HepG2 (cell line): ENCODE measurements around the gene GJB1. TPM values are rescaled to one million over a fixed set of nuclear protein-coding genes. Genes with fewer than 3 reads are reported as not detected.

ENCODE experiments used
- ATAC-seq: fragments of 200-7000 bp; cut with Tn5 transposase; 3 replicates; pipeline ENCODE4 v1.9.1; 2020; ENCODE audit warnings: mild to moderate bottlenecking, moderate library complexity
- BruUV-seq: library from RNA; stranded (reverse); fragments of 400-500 nt; replicated peaks from 2 replicates; lab custom pipeline; 2021; lab: Mats Ljungman, UMichigan
- CTCF ChIA-PET: fragments of 300-600 bp; formaldehyde crosslinking; extraction: SDS; loops from one replicate; lab custom pipeline; 2021; ENCODE audit warnings: low total read pairs, inconsistent platforms, low intra/inter-chr PET ratio; lab: Yijun Ruan, JAX
- POLR2A ChIA-PET: fragments of 350-600 bp; sonication (Branson Sonifier 250); formaldehyde crosslinking; loops from one replicate; lab custom pipeline; 2020; ENCODE audit warnings: antibody characterized with exemption, inconsistent platforms; lab: Yijun Ruan, JAX
- DNase-seq: peaks from one replicate; pipeline ENCODE4 v3.0.0-alpha.2; 2015; ENCODE audit warnings: low spot score
- FAIRE-seq: peaks from 3 replicates; lab custom pipeline; 2011; peaks lifted over from hg19 to GRCh38; lab: Jason Lieb, UNC
- H2AFZ ChIP-seq: one replicate; pipeline ENCODE4 v1.6.1; 2011; ENCODE audit warnings: low read length, inconsistent platforms
- H3K27ac ChIP-seq: fragments of 300-600 bp; 3 replicates; pipeline ENCODE4 v1.8.0; 2011; ENCODE audit warnings: mixed run types, mild to moderate bottlenecking, mixed read lengths, low read length, inconsistent platforms; ENCODE audit not compliant: insufficient read depth; ENCODE audit errors: extremely low read length
- H3K27me3 ChIP-seq, 2 experiments: fragments of 200-600 bp in 1 of 2; 2 replicates in 1 of 2; 3 replicates in 1 of 2; pipeline versions ENCODE4 v1.6.0 to v1.8.0; 2011; ENCODE audit warnings: low read length in 2 of 2, mild to moderate bottlenecking in 2 of 2, moderate library complexity in 2 of 2, inconsistent platforms in 1 of 2; ENCODE audit not compliant: insufficient read depth in 2 of 2, control insufficient read depth in 1 of 2
- H3K36me3 ChIP-seq, 2 experiments: fragments of 200-600 bp in 1 of 2; replicated peaks in 1 of 2; 2 replicates in 1 of 2; 3 replicates in 1 of 2; pipeline versions ENCODE4 v1.5.1 to v1.8.0; 2011; ENCODE audit warnings: low read length in 2 of 2, inconsistent platforms in 1 of 2; ENCODE audit not compliant: insufficient read depth in 2 of 2, control insufficient read depth in 1 of 2
- H3K4me1 ChIP-seq: 2 replicates; pipeline ENCODE4 v1.5.1; 2012; ENCODE audit warnings: low read length, inconsistent platforms; ENCODE audit not compliant: insufficient read depth
- H3K4me2 ChIP-seq: 2 replicates; pipeline ENCODE4 v1.6.0; 2011; ENCODE audit warnings: low read depth, low read length, inconsistent platforms
- H3K4me3 ChIP-seq, 3 experiments: fragments of 200-600 bp in 1 of 3; sonication (generic), shearing (Covaris generic) in 1 of 3; replicated peaks in 1 of 3; 2 replicates each; pipeline ENCODE4 v1.5.1; 2011 to 2016; ENCODE audit warnings: low read length in 3 of 3, inconsistent platforms in 2 of 3, low read depth in 2 of 3, mild to moderate bottlenecking in 2 of 3, control low read depth in 1 of 3, mixed read lengths in 1 of 3; ENCODE audit not compliant: insufficient read depth in 1 of 3
- H3K79me2 ChIP-seq: one replicate; pipeline ENCODE4 v1.6.1; 2011; ENCODE audit warnings: low read length, inconsistent platforms; ENCODE audit not compliant: insufficient read depth
- H3K9ac ChIP-seq: 2 replicates; pipeline ENCODE4 v1.6.0; 2011; ENCODE audit warnings: mild to moderate bottlenecking, low read depth, low read length, inconsistent platforms; ENCODE audit not compliant: insufficient read depth
- H3K9me3 ChIP-seq: 2 replicates; pipeline ENCODE4 v1.5.1; 2012; ENCODE audit warnings: mild to moderate bottlenecking, low read length
- H4K20me1 ChIP-seq: 2 replicates; pipeline ENCODE4 v1.6.0; 2011; ENCODE audit warnings: inconsistent platforms, mild to moderate bottlenecking, low read length, moderate library complexity; ENCODE audit not compliant: insufficient read depth
- ELK4 ChIP-seq: sonication (generic); formaldehyde crosslinking; IDR thresholded peaks from 2 replicates; pipeline ENCODE4 v1.9.0; 2021; ENCODE audit warnings: missing genetic modification reagents, borderline replicate concordance
- FOXP1 ChIP-seq, 2 experiments: fragments of 450-650 bp in 1 of 2; IDR thresholded peaks; 2 replicates each; pipeline ENCODE4 v1.6.1; 2017 to 2018; ENCODE audit warnings: antibody characterized with exemption in 1 of 2
- HNRNPL ChIP-seq: fragments of 200-400 bp; formaldehyde crosslinking; IDR thresholded peaks from 2 replicates; pipeline ENCODE4 v1.6.1; 2017; ENCODE audit warnings: mild to moderate bottlenecking, low read depth, low read length
- MAZ ChIP-seq, 2 experiments: sonication (generic) in 1 of 2; formaldehyde crosslinking in 1 of 2; IDR thresholded peaks; 2 replicates each; pipeline versions ENCODE4 v1.5.0 to v1.6.1; 2012 to 2020; ENCODE audit warnings: low read depth in 2 of 2, mild to moderate bottlenecking in 2 of 2, borderline replicate concordance in 1 of 2, improper control_type of control experiment in 1 of 2, low read length in 1 of 2, missing genetic modification reagents in 1 of 2, moderate library complexity in 1 of 2
- MXD1 ChIP-seq: sonication (generic); formaldehyde crosslinking; IDR thresholded peaks from 2 replicates; pipeline ENCODE4 v1.4.0; 2020; ENCODE audit warnings: mild to moderate bottlenecking, missing genetic modification reagents
- NFRKB ChIP-seq: fragments of 450-650 bp; IDR thresholded peaks from 2 replicates; pipeline ENCODE4 v1.6.1; 2017
- PLSCR1 ChIP-seq: sonication (generic); formaldehyde crosslinking; IDR thresholded peaks from 2 replicates; pipeline ENCODE4 v1.5.0; 2020; ENCODE audit warnings: missing genetic modification reagents, mild to moderate bottlenecking, borderline replicate concordance
- SALL1 ChIP-seq: sonication (generic); formaldehyde crosslinking; IDR thresholded peaks from 2 replicates; pipeline ENCODE4 v1.8.0; 2022; ENCODE audit warnings: mild to moderate bottlenecking, missing genetic modification reagents
- SOX5 ChIP-seq: IDR thresholded peaks from 2 replicates; pipeline ENCODE4 v1.6.1; 2016; ENCODE audit warnings: borderline replicate concordance
- SRSF1 ChIP-seq: fragments of 200-400 bp; formaldehyde crosslinking; optimal IDR thresholded peaks from 2 replicates; pipeline ENCODE3; 2017; ENCODE audit warnings: mild to moderate bottlenecking, low read depth, low read length, moderate library complexity
- TFDP2 ChIP-seq: sonication (generic); formaldehyde crosslinking; IDR thresholded peaks from 2 replicates; pipeline ENCODE4 v1.4.0; 2020; ENCODE audit warnings: missing genetic modification reagents
- ZFP82 ChIP-seq: sonication (generic); formaldehyde crosslinking; IDR thresholded peaks from 2 replicates; pipeline ENCODE4 v1.5.1; 2020; ENCODE audit warnings: mild to moderate bottlenecking, missing genetic modification reagents, borderline replicate concordance
- ZKSCAN8 ChIP-seq: IDR thresholded peaks from 2 replicates; pipeline ENCODE4 v1.6.1; 2016; ENCODE audit warnings: borderline replicate concordance, missing genetic modification reagents, missing compliant biosample characterization
- ZNF225 ChIP-seq: sonication (generic); formaldehyde crosslinking; IDR thresholded peaks from 2 replicates; pipeline ENCODE4 v1.4.0; 2020; ENCODE audit warnings: mild to moderate bottlenecking, missing genetic modification reagents
- ZNF557 ChIP-seq: sonication (generic); formaldehyde crosslinking; IDR thresholded peaks from 2 replicates; pipeline ENCODE4 v1.4.0; 2020; ENCODE audit warnings: missing genetic modification reagents
- ZNF563 ChIP-seq: sonication (generic); formaldehyde crosslinking; IDR thresholded peaks from 2 replicates; pipeline ENCODE4 v1.8.0; 2022; ENCODE audit warnings: mild to moderate bottlenecking, moderate library complexity, missing genetic modification reagents
- ZNF580 ChIP-seq: IDR thresholded peaks from 2 replicates; pipeline ENCODE4 v1.6.1; 2016; ENCODE audit warnings: low read depth, borderline replicate concordance
- ZNF598 ChIP-seq: sonication (generic); formaldehyde crosslinking; IDR thresholded peaks from 2 replicates; pipeline ENCODE4 v1.5.1; 2020; ENCODE audit warnings: mild to moderate bottlenecking, missing genetic modification reagents, borderline replicate concordance
- ZNF605 ChIP-seq: sonication (generic); formaldehyde crosslinking; IDR thresholded peaks from 2 replicates; pipeline ENCODE4 v1.8.0; 2022; ENCODE audit warnings: mild to moderate bottlenecking, missing genetic modification reagents
- ZNF75D ChIP-seq: sonication (generic); formaldehyde crosslinking; IDR thresholded peaks from 2 replicates; pipeline ENCODE4 v1.8.1; 2023; ENCODE audit warnings: missing genetic modification reagents, mild to moderate bottlenecking, borderline replicate concordance
- ZSCAN22 ChIP-seq: sonication (generic); formaldehyde crosslinking; IDR thresholded peaks from 2 replicates; pipeline ENCODE4 v1.4.0; 2020; ENCODE audit warnings: mild to moderate bottlenecking, missing genetic modification reagents
- WGBS: methylation state at CpG from one replicate; pipeline ENCODE4 v1.1.6; 2017; ENCODE audit warnings: low lambda C conversion rate; 5-methylcytosine and 5-hydroxymethylcytosine counted together
- in situ Hi-C: cut with HindIII; loops from 2 replicates; pipeline ENCODE4 v1.10.0; 2017; ENCODE audit warnings: low pct_unique_long_range_greater_than_20kb; ENCODE audit not compliant: extremely low pct_ligation_motif_present
- intact Hi-C: fragments of 100-400 bp; cut with micrococcal nuclease; formaldehyde crosslinking; loops from one replicate; pipeline ENCODE4 v1.10.0; 2022; ENCODE audit not compliant: unreplicated experiment
- polyA plus RNA-seq, 8 experiments: library from polyadenylated mRNA; depleted of rRNA in 3 of 8; stranded (reverse) in 7 of 8; unstranded in 1 of 8; fragments of >200 nt; fragmentation: Illumina TruSeq in 4 of 8; extraction: Trizol in 4 of 8; gene quantifications; 2 replicates each; pipeline versions ENCODE4 v1.2.1 to v1.2.3, GENCODE V29; 2011 to 2016; ENCODE audit warnings: low read depth in 4 of 8, missing spikeins in 1 of 8, mixed read lengths in 1 of 8; ENCODE audit not compliant: insufficient read depth in 1 of 8
- total RNA-seq, 5 experiments: library from RNA; depleted of rRNA; stranded (reverse); fragments of >200 nt; fragmentation: Illumina TruSeq; extraction: Trizol; gene quantifications; 2 replicates each; pipeline ENCODE4 v1.2.3, GENCODE V29; 2016; ENCODE audit warnings: low read depth in 1 of 5

The GJB1 gene
- total and polyA plus RNA-seq, 2 of the 13 experiments (the other 11 are each of a cell fraction or from before 2014, with no cell fraction given), result 111 to 161 TPM

GRCh38 chrX:71245159-71245558 is 22.1 kb downstream of the GJB1 start (continued):
- TF ChIP-seq ZNF557 (CRISPR knock-in tag), result no peak
- TF ChIP-seq ZNF580 (CRISPR knock-in tag), result no peak
- TF ChIP-seq MXD1 (CRISPR knock-in tag), result no peak
- no peak for TF ChIP-seq ZNF75D (CRISPR knock-in tag)
- no peak for TF ChIP-seq ZNF605 (CRISPR knock-in tag)
- no peak for TF ChIP-seq ZSCAN22 (CRISPR knock-in tag)
- no peak for TF ChIP-seq SALL1 (CRISPR knock-in tag)
- TF ChIP-seq, all 625 proteins: peak for 0

- ATAC-seq, result no peak
- in situ Hi-C loops (no loop called here), intact Hi-C loops (loop anchor here (5.0 kb wide), 1 partner anchor 69 kb away; no protein-coding TSS in a partner anchor)
- POLR2A ChIA-PET, result interaction anchor here (0.9 to 1.6 kb wide), 2 partner anchors 23 to 25 kb away, joined by 4 to 5 read pairs; no protein-coding TSS in a partner anchor
- no TSS peak for BruUV-seq
- Histone ChIP-seq H3K9ac (no peak overlapping the region), H3K4me2 (no peak overlapping the region), H4K20me1 (no peaks in the 10 kb centered on the region), H3K4me3 (no peak overlapping the region), H3K4me1 (peaks cover 27% of the 10 kb centered on the region), H3K27me3 (no peaks in the 10 kb centered on the region; a peak in 1 of 5 replicates), H3K9me3 (no peaks in the 10 kb centered on the region), H3K79me2 (peaks cover 18% of the 10 kb centered on the region), H3K27ac (no peak overlapping the region), H2AFZ (no peak overlapping the region), H3K36me3 (peaks cover 8 to 25% of the 10 kb centered on the region in 2 experiments)
- 98% methylated on average over 8 of the region's 9 CpGs for WGBS
- no peak for FAIRE-seq
- CTCF ChIA-PET, result no interaction called here
- no peak for DNase-seq
- TF ChIP-seq ZFP82 (CRISPR knock-in tag) (no peak), ZKSCAN8 (CRISPR knock-in tag) (no peak), ZNF598 (CRISPR knock-in tag) (no peak), NFRKB (no peak), SOX5 (CRISPR knock-in tag) (no peak), ZNF563 (CRISPR knock-in tag) (no peak), ELK4 (CRISPR knock-in tag) (no peak), ZNF225 (CRISPR knock-in tag) (no peak), PLSCR1 (CRISPR knock-in tag) (no peak), SRSF1 (no peak), FOXP1 (IDR thresholded peaks at IDR 0.05) (no peak), FOXP1 (CRISPR knock-in tag; IDR thresholded peaks at IDR 0.05) (no peak), TFDP2 (no peak), HNRNPL (no peak), MAZ (IDR thresholded peaks at IDR 0.05; ENCODE audit: borderline replicate concordance, low read depth, low read length) (no peak), MAZ (CRISPR knock-in tag; IDR thresholded peaks at IDR 0.05; ENCODE audit: low read depth) (no peak)
Measured at GRCh38 chrX:71250841-71251240, 27.8 kb downstream of the GJB1 start.
